Stimulated activated CD8-positive, alpha-beta memory T cell treated with anti-CD3 and anti-CD28 coated beads, Interleukin-12 subunit alpha, Interleukin-12 subunit beta, amount 100 ng/mL, for 4 hours (primary cell): Measurements from ENCODE around the gene SSR3.
"Not testable (repeated sequence)": the region's sequence is repeated elsewhere in the genome, so short reads cannot be mapped to it uniquely, and the experiment has no call there.

Experiments
- DNase-seq: peaks from one replicate; pipeline ENCODE4 v3.0.0-alpha.2; 2020; ENCODE audit warnings: low read depth

SSR3 gene

GRCh38 chr3:156576051-156576450 is 21.1 kb upstream of the SSR3 start:
- no peak for DNase-seq

GRCh38 chr3:156575641-156576040 is 20.7 kb upstream of the SSR3 start:
- DNase-seq: no peak

GRCh38 chr3:156569881-156570280 is 15.0 kb upstream of the SSR3 start:
- DNase-seq: not testable (repeated sequence)

GRCh38 chr3:156569016-156569415 is 14.1 kb upstream of the SSR3 start:
- not testable (repeated sequence) for DNase-seq

GRCh38 chr3:156563900-156564682 is 9.2 kb upstream of the SSR3 start:
- no peak for DNase-seq

GRCh38 chr3:156562486-156562885 is 7.6 kb upstream of the SSR3 start:
- not testable (repeated sequence) for DNase-seq

GRCh38 chr3:156561533-156561932 is 6.6 kb upstream of the SSR3 start:
- no peak for DNase-seq

- DNase-seq: no peak
Measured at GRCh38 chr3:156559321-156559720, 4.4 kb upstream of the SSR3 start.

- DNase-seq: no peak
Measured at GRCh38 chr3:156558389-156558788, 3.5 kb upstream of the SSR3 start.

- DNase-seq: no peak
Measured at GRCh38 chr3:156554515-156554841, 439 bp downstream of the SSR3 start.

- DNase-seq: no peak
Measured at GRCh38 chr3:156553705-156554356, 1.1 kb downstream of the SSR3 start.

GRCh38 chr3:156552973-156553372 is 1.9 kb downstream of the SSR3 start:
- no peak for DNase-seq

GRCh38 chr3:156551746-156552145 is 3.2 kb downstream of the SSR3 start:
- DNase-seq: no peak

- no peak for DNase-seq
Measured at GRCh38 chr3:156551261-156551660, 3.7 kb downstream of the SSR3 start.

GRCh38 chr3:156548902-156549301 is 6.0 kb downstream of the SSR3 start:
- DNase-seq: no peak

GRCh38 chr3:156548041-156548687 is 6.8 kb downstream of the SSR3 start:
- no peak for DNase-seq

- DNase-seq: no peak
Measured at GRCh38 chr3:156547637-156548036, 7.3 kb downstream of the SSR3 start.

- DNase-seq: no peak
Measured at GRCh38 chr3:156543043-156543555, 11.8 kb downstream of the SSR3 start.

GRCh38 chr3:156542101-156543042 is 12.5 kb downstream of the SSR3 start:
- no peak for DNase-seq

- DNase-seq: no peak
Measured at GRCh38 chr3:156539802-156540201, 15.1 kb downstream of the SSR3 start.

- no peak for DNase-seq
Measured at GRCh38 chr3:156539051-156539450, 15.9 kb downstream of the SSR3 start.
